Body of pancreas (tissue), 4 donors: Measurements from ENCODE around the gene KRT8. TPM values are rescaled to one million over a fixed set of nuclear protein-coding genes. Genes with fewer than 3 reads are reported as not detected.

Source experiments
- ATAC-seq: fragments of 150-250 bp; one replicate; pipeline ENCODE4 v1.9.1; 2016
- DNase-seq, 4 donors: peaks; one replicate each; pipeline ENCODE4 v3.0.0-alpha.2; 2019
- H3K27ac ChIP-seq, 4 donors: fragments of 200-600 bp; sonication (generic); 1 replicate in 3 of 4; 2 replicates in 1 of 4; pipeline versions ENCODE4 v1.5.1 to v1.6.1; 2016 to 2019; ENCODE audit warnings: mild to moderate bottlenecking in 1 of 4, mixed read lengths in 1 of 4, moderate library complexity in 1 of 4
- H3K27me3 ChIP-seq, 2 donors: fragments of 200-600 bp; sonication (generic); one replicate each; pipeline ENCODE4 v1.6.0; 2016; ENCODE audit warnings: mild to moderate bottlenecking in 1 of 2
- H3K36me3 ChIP-seq, 2 donors: fragments of 200-600 bp; sonication (generic); replicated peaks in 1 of 2; 2 replicates each; pipeline ENCODE4 v1.5.1; 2016; ENCODE audit warnings: low read depth in 2 of 2; ENCODE audit not compliant: insufficient read depth in 1 of 2
- H3K4me1 ChIP-seq: fragments of 200-600 bp; sonication (generic); one replicate; pipeline ENCODE4 v1.6.0; 2016
- H3K4me3 ChIP-seq, 2 donors: fragments of 200-600 bp; sonication (generic); 1 replicate in 1 of 2; 2 replicates in 1 of 2; pipeline ENCODE4 v1.5.1; 2016 to 2019
- H3K9me3 ChIP-seq, 3 donors: fragments of 200-600 bp; sonication (generic); 1 replicate in 2 of 3; 2 replicates in 1 of 3; pipeline ENCODE4 v1.5.1; 2016
- CTCF ChIP-seq, 7 experiments: fragments of 450-650 bp in 4 of 7; fragments of 200-600 bp in 3 of 7; sonication (generic) in 3 of 7; IDR thresholded peaks; one replicate each; pipeline ENCODE4 v1.5.1; 2016 to 2019; ENCODE audit warnings: antibody characterized with exemption in 7 of 7
- POLR2A ChIP-seq, 3 donors: fragments of 450-650 bp; IDR thresholded peaks; one replicate each; pipeline ENCODE4 v1.6.1; 2016; ENCODE audit warnings: antibody characterized with exemption in 3 of 3, mild to moderate bottlenecking in 2 of 3
- WGBS, 2 donors: methylation state at CpG; one replicate each; pipeline ENCODE4 v1.1.5; 2017; 5-methylcytosine and 5-hydroxymethylcytosine counted together
- intact Hi-C: fragments of 100-400 bp; cut with DNase I; formaldehyde crosslinking; loops from one replicate; pipeline ENCODE4 v1.15.1; 2023
- total RNA-seq, 2 donors: library from RNA; depleted of rRNA; stranded (reverse); fragments of >200 nt; gene quantifications; one replicate each; pipeline ENCODE4 v1.1.0, GENCODE V29; 2016

The KRT8 gene
- total RNA-seq, 2 donors from 2014 or later: 394 to 455 TPM

- Histone ChIP-seq H3K9me3 (no peaks in the 10 kb centered on the region), H3K27ac (peak overlapping the region; percentile 52 to 88 (median 80)), H3K4me1 (peaks cover 42% of the 10 kb centered on the region), H3K27me3 (no peaks in the 10 kb centered on the region), H3K4me3 (no peak overlapping the region), H3K36me3 (no peaks in the 10 kb centered on the region)
- TF ChIP-seq CTCF (IDR thresholded peaks at IDR 0.05): no peak
- TF ChIP-seq POLR2A (IDR thresholded peaks at IDR 0.05): no peak
- DNase-seq: peak in 1 of 4 donors; percentile 10
- ATAC-seq: no peak
- intact Hi-C loops: no loop called here
- WGBS, 2 donors: 66 to 70% methylated on average over 7 of the region's 7 CpGs
Measured at GRCh38 chr12:52914576-52915121, 9.8 kb upstream of the KRT8 start.

- peak; percentile 39 for ATAC-seq
- 44 to 47% methylated on average over 9 of the region's 9 CpGs for WGBS, 2 donors
Measured at GRCh38 chr12:52913431-52913821, 8.6 kb upstream of the KRT8 start.

GRCh38 chr12:52912711-52913430 lies 8.0 kb upstream of the KRT8 start:
- intact Hi-C loops: no loop called here
- DNase-seq: peak; percentile 70 to 92 (median 86)
- TF ChIP-seq CTCF (IDR thresholded peaks at IDR 0.05) (no peak), POLR2A (IDR thresholded peaks at IDR 0.05) (peak in 1 of 3 donors; percentile 24)
- Histone ChIP-seq H3K36me3 (no peaks in the 10 kb centered on the region), H3K27me3 (no peaks in the 10 kb centered on the region), H3K9me3 (no peaks in the 10 kb centered on the region), H3K27ac (peak overlapping the region; percentile 52 to 88 (median 80)), H3K4me1 (peaks cover 52% of the 10 kb centered on the region), H3K4me3 (no peak overlapping the region)
- ATAC-seq: peak; percentile 70
- 51% methylated on average over 6 to 8 of the region's 8 CpGs for WGBS, 2 donors

More at GRCh38 chr12:52913431-52913821, 8.6 kb upstream of the KRT8 start:
- no peaks in the 10 kb centered on the region for H3K27me3 ChIP-seq
- peak in 3 of 4 donors; percentile 31 to 50 (median 36) for DNase-seq
- TF ChIP-seq CTCF (IDR thresholded peaks at IDR 0.05) (peak in 1 of 7 experiments; percentile 22), POLR2A (IDR thresholded peaks at IDR 0.05) (no peak)
- H3K36me3 ChIP-seq: no peaks in the 10 kb centered on the region
- no peak overlapping the region for H3K4me3 ChIP-seq
- H3K4me1 ChIP-seq: peaks cover 46% of the 10 kb centered on the region
- H3K27ac ChIP-seq: peak overlapping the region; percentile 52 to 88 (median 80)
- no peaks in the 10 kb centered on the region for H3K9me3 ChIP-seq
- intact Hi-C loops: no loop called here

GRCh38 chr12:52910248-52910883 lies 5.5 kb upstream of the KRT8 start:
- no peak overlapping the region for H3K4me3 ChIP-seq
- H3K27me3 ChIP-seq: no peaks in the 10 kb centered on the region
- no peaks in the 10 kb centered on the region for H3K36me3 ChIP-seq
- TF ChIP-seq POLR2A (IDR thresholded peaks at IDR 0.05) (no peak), CTCF (IDR thresholded peaks at IDR 0.05) (no peak)
- H3K9me3 ChIP-seq: no peaks in the 10 kb centered on the region
- ATAC-seq: no peak
- no peak overlapping the region for H3K27ac ChIP-seq
- 75 to 80% methylated on average over 10 of the region's 10 CpGs for WGBS, 2 donors
- intact Hi-C loops: no loop called here
- H3K4me1 ChIP-seq: peaks cover 67% of the 10 kb centered on the region
- DNase-seq: no peak
